ENCODE data around the gene DUS1L. TPM values are rescaled to one million over a fixed set of nuclear protein-coding genes. Genes with fewer than 3 reads are reported as not detected.

Gene DUS1L
- total RNA-seq, 1 donor from 2014 or later, result 45.1 TPM

DNA sequence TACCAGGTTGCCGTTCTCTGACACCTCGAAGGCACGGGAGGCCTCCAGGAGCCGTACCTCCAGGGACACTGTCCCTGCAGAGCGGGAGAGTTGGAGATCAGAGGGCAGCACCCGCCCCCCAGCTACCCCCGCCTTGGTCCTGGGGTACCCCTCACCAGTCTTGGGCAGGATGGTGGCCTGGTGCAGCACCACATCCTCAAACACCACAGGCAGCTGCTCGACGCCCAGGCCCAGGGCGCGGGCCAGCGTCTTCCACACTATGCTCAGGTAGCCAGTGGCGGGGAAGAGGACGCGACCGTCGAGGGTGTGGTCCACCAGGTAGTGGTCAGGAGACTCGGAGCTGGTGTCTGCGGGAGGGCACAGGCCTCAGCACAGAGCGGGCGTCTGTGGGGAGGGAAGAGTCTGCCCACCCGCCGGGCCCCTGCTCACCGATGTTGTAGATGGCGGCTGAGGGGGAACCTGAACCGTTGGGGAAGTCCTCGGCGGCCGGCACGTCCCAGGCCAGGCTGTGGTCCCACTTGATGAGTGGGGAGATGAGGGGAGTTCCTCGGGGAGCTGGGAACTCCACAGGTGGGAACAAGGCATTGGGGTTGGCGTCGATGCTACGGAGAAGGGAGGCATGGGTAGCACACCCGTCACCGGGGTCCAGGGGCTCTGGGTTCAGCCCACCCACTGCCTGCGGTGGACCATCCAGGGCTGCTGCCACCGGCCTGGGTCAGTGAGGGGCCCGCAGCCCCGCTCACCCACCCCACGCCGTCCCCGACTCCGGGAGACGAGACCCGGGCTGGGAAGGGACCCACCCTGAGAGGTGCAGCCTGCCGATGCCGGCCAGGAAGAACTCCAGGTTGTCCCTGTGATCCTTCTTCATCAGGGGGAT is 22.6 kb upstream of the DUS1L start:
- no peak for DNase-seq

DNA sequence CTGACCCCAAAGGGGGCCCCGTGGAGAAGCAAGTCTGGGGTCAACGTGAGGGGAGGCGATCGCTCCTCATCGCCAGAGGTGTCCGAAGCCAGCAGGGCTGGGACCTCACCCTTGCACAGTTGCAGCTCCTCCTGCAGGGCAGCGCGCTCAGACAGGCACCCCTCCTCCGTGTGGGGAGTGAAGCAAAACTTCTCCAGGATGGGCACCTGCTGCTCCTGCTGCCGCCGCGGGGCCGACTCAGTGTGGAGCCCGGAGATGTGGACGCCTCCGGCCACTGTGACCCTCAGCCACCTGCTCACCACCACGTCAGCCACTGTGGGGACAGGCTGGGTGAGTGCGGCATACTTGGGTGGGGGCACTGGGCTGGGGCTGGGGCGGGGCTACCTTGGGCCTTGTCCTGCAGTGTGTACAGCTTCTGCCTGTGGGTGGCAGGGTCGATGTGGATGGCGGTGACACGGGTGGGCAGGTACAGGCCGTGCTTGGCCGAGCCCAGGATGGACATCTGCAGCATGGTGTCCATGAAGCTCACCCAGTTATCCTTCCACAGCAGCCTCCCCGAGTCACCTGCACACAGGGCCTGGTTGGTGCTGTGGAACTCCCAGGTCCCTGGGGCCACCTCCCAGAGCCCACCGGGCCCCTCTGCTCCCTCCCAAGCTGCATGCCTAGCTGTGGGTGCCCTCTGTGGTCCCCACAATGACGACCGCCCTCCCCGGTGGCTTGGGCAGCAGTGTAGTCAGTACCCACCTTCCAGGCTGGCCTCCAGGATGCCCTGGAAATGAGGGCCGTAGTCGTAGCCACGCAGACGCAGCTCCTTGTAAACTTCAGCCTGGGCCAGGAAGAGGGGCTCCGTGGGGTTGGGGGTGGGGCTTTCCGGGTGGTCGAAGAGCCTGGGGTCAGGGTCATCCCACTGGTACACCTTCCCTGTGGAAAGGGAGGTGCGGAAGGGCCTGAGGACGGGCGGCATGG is 21.6 kb upstream of the DUS1L start:
- DNase-seq, result no peak

DNA sequence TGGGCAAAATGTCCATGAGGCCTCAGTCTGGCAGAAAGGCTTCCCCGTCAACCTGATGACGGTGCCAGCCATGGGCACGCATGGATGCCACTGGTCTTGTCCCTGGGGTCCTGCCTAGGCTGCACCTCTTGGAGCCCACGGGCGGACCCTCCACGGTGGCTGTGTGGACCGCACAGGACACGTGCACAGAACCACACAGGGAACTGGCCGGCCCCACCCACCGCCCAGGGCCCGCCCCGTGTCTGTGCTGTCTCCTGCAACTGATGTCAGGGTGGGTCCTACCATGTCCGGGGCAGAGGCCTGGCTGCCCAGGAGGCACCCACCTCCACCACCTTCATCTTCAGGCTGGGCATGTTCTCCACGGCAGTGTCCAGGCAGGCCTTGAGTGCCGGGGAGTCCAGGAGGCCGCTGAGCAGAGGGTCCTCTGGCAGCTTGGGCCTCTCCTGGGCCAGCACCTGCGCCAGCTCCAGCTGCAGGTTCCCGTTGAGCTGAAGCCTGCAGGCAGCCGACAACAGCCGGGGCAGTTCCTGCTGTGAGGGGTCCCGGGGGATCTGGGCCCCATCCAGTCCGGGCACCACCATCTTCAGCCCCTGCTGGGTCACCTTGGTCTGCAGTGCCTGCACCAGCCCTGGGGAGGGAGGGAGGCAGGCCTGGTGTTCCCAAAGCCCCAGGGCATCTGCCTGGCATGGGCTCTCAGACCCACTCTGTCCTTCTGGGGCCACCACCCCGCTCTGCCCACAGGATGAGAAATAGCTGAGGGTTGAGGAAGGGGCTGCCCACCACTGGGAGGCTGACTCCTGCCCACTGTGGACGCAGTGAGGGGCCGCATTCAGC is 20.5 kb upstream of the DUS1L start:
- no peak for DNase-seq

DNA sequence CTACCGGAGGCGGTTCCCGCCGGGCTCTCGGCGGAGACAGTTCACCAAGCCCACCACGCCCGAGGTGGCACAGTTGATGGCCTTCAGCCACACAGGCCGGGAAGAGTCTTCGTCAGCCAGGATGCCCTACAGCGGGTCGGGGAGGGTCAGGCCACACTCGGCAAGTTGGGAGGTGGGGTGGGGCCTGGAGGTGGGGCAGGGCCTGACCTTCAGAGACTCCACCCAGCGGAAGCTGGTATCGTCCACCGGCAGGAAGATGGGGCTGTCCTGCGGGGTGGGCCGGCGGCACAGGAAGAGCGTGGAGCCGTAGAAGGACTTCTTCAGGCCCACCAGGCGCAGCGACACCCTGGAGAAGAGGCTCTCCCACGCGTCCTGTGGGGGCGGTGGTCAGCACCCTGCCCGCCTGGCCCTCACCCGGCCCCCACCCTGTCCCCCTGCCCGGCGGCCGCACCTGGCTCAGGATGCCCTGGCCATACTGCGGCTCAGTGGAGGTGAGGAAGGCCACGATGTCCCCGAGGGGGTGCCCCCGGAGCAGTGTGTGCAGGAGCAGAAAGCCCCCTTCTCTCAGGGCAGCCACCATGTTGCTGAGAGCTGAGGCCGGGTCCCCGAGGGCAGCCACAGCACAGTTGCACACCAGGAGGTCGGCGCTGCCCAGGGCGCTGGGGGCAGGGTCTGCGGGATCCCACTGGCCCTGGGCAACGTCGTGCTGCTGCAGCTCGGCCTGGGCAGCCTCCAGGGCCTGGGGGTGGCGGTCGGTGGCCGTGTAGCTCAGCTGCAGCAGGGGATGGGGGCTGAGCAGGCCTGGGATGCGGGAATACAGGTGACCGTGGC is 19.6 kb upstream of the DUS1L start:
- DNase-seq, result no peak

DNA sequence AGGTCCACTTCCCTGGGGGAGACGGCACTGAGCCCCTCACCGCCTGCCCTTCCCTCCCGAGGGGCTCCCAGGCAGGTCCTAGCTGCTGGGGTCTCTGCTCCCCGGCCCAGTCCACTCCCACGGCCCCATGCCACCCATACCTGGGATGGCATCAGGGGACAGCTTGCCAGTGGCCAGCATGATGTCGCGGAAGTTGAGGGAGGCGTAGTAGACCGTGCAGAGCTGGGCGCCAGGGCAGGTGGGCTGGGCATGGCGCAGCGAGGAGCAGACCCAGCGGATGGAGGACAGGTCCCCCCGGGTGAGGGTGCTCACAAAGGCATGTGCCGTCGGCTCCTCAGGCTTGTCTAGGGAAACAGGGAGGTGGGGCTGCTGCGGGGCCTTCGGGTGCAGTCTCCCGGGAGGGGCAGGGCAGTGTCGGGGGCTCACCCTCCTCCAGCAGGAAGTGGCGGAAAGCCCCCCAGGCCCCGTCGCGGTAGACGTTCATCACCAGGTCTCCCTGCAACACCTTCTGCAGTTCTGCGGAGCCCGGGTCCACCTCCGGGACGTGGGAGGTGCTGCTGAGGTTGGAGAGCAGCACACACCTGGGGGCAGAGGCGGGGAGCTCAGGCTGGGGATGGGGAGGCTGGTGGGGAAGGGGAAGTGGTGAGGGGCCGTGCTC is 18.9 kb upstream of the DUS1L start:
- no peak for DNase-seq

GRCh38 chr17:82083533-82084359 is 18.1 kb upstream of the DUS1L start:
- DNase-seq, result no peak

DNA sequence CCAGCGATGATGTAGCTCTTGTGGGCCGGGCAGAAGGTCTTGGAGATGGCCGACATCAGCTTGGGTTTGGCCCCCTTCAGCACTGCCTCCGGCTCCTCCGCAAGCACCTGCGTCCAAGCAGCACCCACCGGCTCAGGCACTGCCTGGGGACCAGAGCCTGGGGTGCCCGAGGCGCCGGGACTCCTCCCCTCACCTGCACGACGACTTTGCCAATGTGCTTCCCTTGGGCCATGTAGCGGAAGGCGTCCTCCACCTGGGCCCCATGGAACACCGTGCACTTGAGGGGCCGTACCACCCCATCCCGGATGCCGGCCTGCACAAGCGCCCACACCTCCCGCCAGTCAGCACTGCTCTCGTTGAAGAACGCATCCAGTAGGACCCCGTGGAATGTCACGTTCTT is 17.4 kb upstream of the DUS1L start:
- no peak for DNase-seq

- no peak for DNase-seq
Measured at GRCh38 chr17:82082456-82082855, 16.9 kb upstream of the DUS1L start.

- no peak for DNase-seq
Measured at GRCh38 chr17:82081966-82082365, 16.4 kb upstream of the DUS1L start.

DNA sequence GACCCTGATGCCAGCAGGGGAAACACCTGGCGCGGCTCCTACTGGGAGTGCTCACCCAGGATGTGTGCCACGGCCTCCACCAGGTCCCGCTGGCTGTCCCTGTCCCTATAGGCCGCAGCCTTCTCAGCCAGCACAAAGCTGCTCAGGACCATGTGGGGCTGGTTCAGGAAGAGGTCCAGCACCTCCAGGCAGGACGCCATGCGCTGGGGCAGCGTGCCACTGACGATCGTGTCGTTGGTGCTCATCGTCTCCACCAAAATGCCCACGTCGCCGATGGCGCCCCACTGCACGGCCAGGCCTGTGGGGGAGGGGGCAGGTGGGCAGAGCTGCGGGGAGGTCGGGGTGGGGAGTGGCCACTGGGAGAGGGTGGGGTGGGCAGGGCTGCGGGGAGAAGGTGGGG is 15.9 kb upstream of the DUS1L start:
- no peak for DNase-seq

- DNase-seq, result no peak
Measured at GRCh38 chr17:82080789-82081464, 15.3 kb upstream of the DUS1L start.

DNA sequence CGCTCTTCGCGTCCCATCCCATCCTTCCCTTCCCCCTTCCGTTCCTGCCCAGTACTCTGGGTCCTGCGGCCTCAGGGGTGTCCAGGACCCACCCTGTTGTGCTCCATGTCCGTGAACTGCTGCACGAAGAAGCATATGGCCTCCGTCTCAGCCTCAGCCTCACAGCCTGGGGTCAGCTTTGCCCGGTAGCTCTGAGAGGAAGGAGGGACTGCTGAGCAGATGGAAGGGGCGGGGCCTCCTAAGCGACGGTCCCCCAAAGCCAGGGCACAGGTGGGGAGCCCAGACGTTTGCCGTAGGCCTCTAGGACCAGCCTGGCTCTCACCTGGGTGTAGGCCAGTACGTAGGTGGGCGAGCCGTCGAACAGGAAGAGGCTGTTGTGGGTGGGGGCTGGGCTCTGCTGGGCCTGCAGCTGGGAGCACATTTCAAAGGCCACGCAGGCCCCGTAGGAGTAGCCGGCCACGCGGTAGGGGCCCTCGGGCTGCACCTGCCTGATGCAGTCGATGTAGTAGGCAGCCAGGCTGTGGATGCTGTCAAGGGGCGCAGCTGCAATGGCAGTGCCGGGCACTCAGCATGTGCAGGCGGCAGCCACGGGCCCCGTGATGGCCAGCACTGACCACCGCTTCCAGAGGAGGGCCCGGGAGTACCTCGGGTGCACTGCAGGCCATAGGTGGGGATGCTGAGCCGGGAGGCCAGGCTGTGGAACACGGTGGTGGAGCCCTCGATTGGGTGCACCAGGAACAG is 14.6 kb upstream of the DUS1L start:
- DNase-seq, result no peak

DNA sequence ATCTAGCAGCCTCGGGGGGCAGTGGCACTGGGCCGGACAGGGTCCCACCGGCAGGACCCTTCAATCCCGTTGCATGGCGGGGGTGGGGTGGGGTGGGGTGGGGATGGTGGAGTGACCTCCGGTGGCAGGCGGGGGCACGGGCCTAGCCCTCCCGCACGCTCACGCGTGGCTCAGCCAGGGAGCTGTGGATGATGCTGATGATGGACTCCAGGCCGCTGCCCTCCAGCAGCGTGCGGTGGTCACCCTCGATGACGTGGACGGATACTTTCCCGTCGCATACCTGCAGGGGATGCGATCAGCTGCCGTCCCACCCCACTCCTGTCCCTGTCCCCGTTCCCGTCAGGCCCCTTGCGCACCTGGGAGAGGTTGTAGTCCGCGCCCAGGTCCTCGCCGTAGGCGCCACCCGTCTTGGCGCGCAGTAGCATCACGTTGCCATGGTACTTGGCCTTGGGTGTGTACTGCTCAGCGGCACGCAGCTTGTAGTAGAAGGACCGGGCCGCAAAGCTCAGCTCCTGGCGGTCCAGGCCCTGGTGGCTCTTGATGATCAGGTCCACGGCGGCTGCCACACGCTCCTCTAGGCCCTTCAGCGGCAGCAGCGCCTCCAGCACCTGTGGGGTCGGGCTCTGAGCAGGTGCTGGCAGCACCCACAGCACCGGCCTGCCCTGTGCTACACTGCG is 13.5 kb upstream of the DUS1L start:
- DNase-seq, result no peak

- no peak for DNase-seq
Measured at GRCh38 chr17:82078433-82078832, 12.8 kb upstream of the DUS1L start.

GRCh38 chr17:82077617-82078358 is 12.2 kb upstream of the DUS1L start:
- peak; percentile 26 for DNase-seq

- peak; percentile 28 for DNase-seq
Measured at GRCh38 chr17:82076785-82077591, 11.4 kb upstream of the DUS1L start.

All from tongue (tissue), 2 donors.